Body of pancreas (tissue), 4 donors: ENCODE measurements around the gene STRA8. TPM values are rescaled to one million over a fixed set of nuclear protein-coding genes. Genes with fewer than 3 reads are reported as not detected.

Experiments
- ATAC-seq: fragments of 150-250 bp; one replicate; pipeline ENCODE4 v1.9.1; 2016
- DNase-seq, 4 donors: peaks; one replicate each; pipeline ENCODE4 v3.0.0-alpha.2; 2019
- H3K27ac ChIP-seq, 4 donors: fragments of 200-600 bp; sonication (generic); 1 replicate in 3 of 4; 2 replicates in 1 of 4; pipeline versions ENCODE4 v1.5.1 to v1.6.1; 2016 to 2019; ENCODE audit warnings: mild to moderate bottlenecking in 1 of 4, mixed read lengths in 1 of 4, moderate library complexity in 1 of 4
- H3K27me3 ChIP-seq, 2 donors: fragments of 200-600 bp; sonication (generic); one replicate each; pipeline ENCODE4 v1.6.0; 2016; ENCODE audit warnings: mild to moderate bottlenecking in 1 of 2
- H3K36me3 ChIP-seq, 2 donors: fragments of 200-600 bp; sonication (generic); replicated peaks in 1 of 2; 2 replicates each; pipeline ENCODE4 v1.5.1; 2016; ENCODE audit warnings: low read depth in 2 of 2; ENCODE audit not compliant: insufficient read depth in 1 of 2
- H3K4me1 ChIP-seq: fragments of 200-600 bp; sonication (generic); one replicate; pipeline ENCODE4 v1.6.0; 2016
- H3K4me3 ChIP-seq, 2 donors: fragments of 200-600 bp; sonication (generic); 1 replicate in 1 of 2; 2 replicates in 1 of 2; pipeline ENCODE4 v1.5.1; 2016 to 2019
- H3K9me3 ChIP-seq, 3 donors: fragments of 200-600 bp; sonication (generic); 1 replicate in 2 of 3; 2 replicates in 1 of 3; pipeline ENCODE4 v1.5.1; 2016
- POLR2A ChIP-seq, 3 donors: fragments of 450-650 bp; IDR thresholded peaks; one replicate each; pipeline ENCODE4 v1.6.1; 2016; ENCODE audit warnings: antibody characterized with exemption in 3 of 3, mild to moderate bottlenecking in 2 of 3
- WGBS, 2 donors: methylation state at CpG; one replicate each; pipeline ENCODE4 v1.1.5; 2017; 5-methylcytosine and 5-hydroxymethylcytosine counted together
- intact Hi-C: fragments of 100-400 bp; cut with DNase I; formaldehyde crosslinking; loops from one replicate; pipeline ENCODE4 v1.15.1; 2023
- total RNA-seq, 2 donors: library from RNA; depleted of rRNA; stranded (reverse); fragments of >200 nt; gene quantifications; one replicate each; pipeline ENCODE4 v1.1.0, GENCODE V29; 2016
- TF ChIP-seq, protein P1 (sequence below), 7 experiments: fragments of 450-650 bp in 4 of 7; fragments of 200-600 bp in 3 of 7; sonication (generic) in 3 of 7; IDR thresholded peaks; one replicate each; pipeline ENCODE4 v1.5.1; 2016 to 2019; ENCODE audit warnings: antibody characterized with exemption in 7 of 7

STRA8 gene
- total RNA-seq, 2 donors from 2014 or later = not detected

DNA sequence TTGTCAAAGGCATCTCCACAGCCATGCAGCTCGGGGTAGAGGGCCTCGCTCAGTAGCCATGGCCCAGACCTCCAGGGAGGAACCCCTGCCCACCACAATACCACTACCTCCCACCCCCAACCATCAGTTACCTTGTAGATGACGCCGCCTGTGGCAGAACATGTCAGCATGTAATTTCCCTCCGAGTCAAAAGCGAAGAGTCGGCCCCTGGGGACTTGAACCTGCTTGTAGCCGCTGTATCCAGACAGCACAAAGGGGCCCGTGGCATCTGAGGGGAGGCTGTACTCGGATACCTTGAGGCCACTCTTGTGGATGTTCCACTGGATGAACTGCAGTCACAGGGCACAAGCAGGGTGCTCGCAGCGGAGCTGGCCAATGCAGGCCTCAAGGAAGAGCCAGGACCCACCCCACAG is 46.8 kb upstream of the STRA8 start:
- Histone ChIP-seq H3K27me3 (no peaks in the 10 kb centered on the region), H3K27ac (no peak overlapping the region), H3K9me3 (peaks cover 0 to 9% (median 0%) of the 10 kb centered on the region in 3 donors), H3K36me3 (peaks cover 16 to 39% of the 10 kb centered on the region in 2 donors), H3K4me3 (no peak overlapping the region), H3K4me1 (peaks cover 24% of the 10 kb centered on the region)
- DNase-seq = peak in 1 of 4 donors; percentile 9
- intact Hi-C loops = no loop called here
- TF ChIP-seq POLR2A (IDR thresholded peaks at IDR 0.05) = no peak
- TF ChIP-seq, protein P1, sequence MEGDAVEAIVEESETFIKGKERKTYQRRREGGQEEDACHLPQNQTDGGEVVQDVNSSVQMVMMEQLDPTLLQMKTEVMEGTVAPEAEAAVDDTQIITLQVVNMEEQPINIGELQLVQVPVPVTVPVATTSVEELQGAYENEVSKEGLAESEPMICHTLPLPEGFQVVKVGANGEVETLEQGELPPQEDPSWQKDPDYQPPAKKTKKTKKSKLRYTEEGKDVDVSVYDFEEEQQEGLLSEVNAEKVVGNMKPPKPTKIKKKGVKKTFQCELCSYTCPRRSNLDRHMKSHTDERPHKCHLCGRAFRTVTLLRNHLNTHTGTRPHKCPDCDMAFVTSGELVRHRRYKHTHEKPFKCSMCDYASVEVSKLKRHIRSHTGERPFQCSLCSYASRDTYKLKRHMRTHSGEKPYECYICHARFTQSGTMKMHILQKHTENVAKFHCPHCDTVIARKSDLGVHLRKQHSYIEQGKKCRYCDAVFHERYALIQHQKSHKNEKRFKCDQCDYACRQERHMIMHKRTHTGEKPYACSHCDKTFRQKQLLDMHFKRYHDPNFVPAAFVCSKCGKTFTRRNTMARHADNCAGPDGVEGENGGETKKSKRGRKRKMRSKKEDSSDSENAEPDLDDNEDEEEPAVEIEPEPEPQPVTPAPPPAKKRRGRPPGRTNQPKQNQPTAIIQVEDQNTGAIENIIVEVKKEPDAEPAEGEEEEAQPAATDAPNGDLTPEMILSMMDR (IDR thresholded peaks at IDR 0.05) = no peak
- ATAC-seq = no peak
- 86 to 88% methylated on average over 7 to 12 of the region's 12 CpGs for WGBS, 2 donors

DNA sequence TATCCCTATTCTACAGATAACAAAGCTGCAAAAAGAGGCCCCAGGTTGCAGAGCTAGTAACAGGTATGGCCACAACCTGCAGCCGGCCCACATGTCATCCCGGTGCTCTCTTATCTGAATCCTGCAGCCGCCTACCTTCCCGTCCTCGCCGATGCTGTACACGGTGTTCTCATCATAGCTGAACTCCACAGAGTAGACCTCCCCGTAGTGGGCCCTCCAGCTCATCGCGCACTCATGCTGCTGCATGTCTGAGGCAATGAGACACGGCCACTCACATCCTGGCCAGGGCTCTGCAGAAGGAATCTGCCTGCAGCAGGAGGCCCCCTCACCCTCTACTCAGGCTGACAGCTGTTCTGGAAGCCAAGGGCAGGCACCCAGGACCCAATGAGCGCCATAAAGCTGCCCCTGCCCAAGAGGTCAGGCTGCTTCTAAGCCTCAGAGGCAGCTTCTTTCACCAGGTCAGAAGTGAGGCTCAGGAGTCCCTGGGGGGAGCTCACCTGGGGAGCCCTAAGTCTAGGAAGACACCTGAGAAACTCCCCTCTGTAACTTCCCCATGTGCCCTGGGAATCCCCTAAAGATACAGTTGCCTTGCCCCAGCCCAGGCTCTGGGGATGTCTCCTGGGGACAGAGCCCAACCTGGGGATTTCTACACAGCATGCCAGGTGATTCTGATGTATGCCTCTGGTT is 45.2 kb upstream of the STRA8 start:
- Histone ChIP-seq H3K27me3 (no peaks in the 10 kb centered on the region), H3K4me3 (no peak overlapping the region), H3K36me3 (peaks cover 16 to 36% of the 10 kb centered on the region in 2 donors), H3K27ac (peak overlapping the region; percentile 65 to 80 (median 74)), H3K9me3 (no peaks in the 10 kb centered on the region), H3K4me1 (peaks cover 30% of the 10 kb centered on the region)
- 66 to 79% methylated on average over 8 to 12 of the region's 12 CpGs for WGBS, 2 donors
- ATAC-seq (peak; percentile 11), DNase-seq (peak; percentile 42 to 70 (median 54))
- TF ChIP-seq, protein P1 (IDR thresholded peaks at IDR 0.05) = no peak
- TF ChIP-seq POLR2A (IDR thresholded peaks at IDR 0.05) = peak in 1 of 3 donors; percentile 11
- intact Hi-C loops = no loop called here

DNA sequence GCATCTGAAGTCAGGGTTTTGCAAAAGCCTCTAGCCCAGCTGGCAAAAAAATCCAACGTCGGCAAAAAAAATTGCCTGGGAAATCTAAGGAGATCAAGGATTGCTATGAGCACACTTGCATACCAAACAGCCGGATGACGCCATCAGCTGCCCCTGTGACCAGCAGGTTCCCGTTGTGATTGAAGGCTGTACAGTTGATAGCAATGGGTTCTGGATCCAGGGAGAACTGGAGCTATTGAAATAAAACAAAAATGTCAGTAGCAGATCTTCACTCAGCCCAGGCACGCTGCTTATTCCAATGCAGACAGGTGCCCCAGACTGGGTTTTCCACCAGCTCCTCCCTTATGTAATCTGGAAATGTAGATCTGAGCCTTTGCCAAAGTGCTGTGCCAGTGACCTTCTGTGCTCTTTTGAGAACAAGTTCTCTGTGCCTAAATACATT is 44.4 kb upstream of the STRA8 start:
- Histone ChIP-seq H3K4me1 (peaks cover 38% of the 10 kb centered on the region), H3K27me3 (no peaks in the 10 kb centered on the region), H3K4me3 (no peak overlapping the region), H3K36me3 (peaks cover 16 to 31% of the 10 kb centered on the region in 2 donors), H3K9me3 (no peaks in the 10 kb centered on the region), H3K27ac (peak overlapping the region; percentile 65 to 80 (median 74))
- intact Hi-C loops = no loop called here
- peak; percentile 87 for ATAC-seq
- 34 to 60% methylated on average over 6 of the region's 6 CpGs for WGBS, 2 donors
- TF ChIP-seq, protein P1 (IDR thresholded peaks at IDR 0.05) = no peak
- TF ChIP-seq POLR2A (IDR thresholded peaks at IDR 0.05) = peak in 1 of 3 donors; percentile 53
- DNase-seq = peak; percentile 75 to 87 (median 82)

DNA sequence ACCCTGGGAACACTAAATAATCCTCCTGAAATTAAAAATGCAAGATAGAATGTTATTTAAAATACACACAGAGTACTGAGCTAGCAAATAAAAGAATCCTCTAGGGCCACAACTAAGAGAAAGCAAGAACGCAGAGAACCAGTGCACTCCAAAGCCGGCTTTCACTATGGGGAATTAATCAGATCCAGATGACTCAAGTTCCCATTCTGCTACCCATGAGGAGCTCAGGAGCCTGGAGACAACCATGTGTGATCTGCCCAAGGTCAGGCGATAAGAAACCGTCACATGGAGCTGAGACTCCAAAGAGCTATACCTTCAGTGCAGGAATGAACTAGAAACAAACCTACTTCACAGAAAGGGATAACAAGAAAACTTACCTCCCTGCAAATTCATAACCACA is 43.7 kb upstream of the STRA8 start:
- intact Hi-C loops = no loop called here
- Histone ChIP-seq H3K9me3 (no peaks in the 10 kb centered on the region), H3K4me1 (peaks cover 46% of the 10 kb centered on the region), H3K4me3 (no peak overlapping the region), H3K27me3 (no peaks in the 10 kb centered on the region), H3K36me3 (peaks cover 19 to 27% of the 10 kb centered on the region in 2 donors), H3K27ac (peak overlapping the region; percentile 62 to 80 (median 74))
- TF ChIP-seq, protein P1 (IDR thresholded peaks at IDR 0.05) = no peak
- TF ChIP-seq POLR2A (IDR thresholded peaks at IDR 0.05) = no peak
- ATAC-seq = no peak
- DNase-seq = no peak
- WGBS, 2 donors = 44 to 53% methylated on average over 4 of the region's 4 CpGs

DNA sequence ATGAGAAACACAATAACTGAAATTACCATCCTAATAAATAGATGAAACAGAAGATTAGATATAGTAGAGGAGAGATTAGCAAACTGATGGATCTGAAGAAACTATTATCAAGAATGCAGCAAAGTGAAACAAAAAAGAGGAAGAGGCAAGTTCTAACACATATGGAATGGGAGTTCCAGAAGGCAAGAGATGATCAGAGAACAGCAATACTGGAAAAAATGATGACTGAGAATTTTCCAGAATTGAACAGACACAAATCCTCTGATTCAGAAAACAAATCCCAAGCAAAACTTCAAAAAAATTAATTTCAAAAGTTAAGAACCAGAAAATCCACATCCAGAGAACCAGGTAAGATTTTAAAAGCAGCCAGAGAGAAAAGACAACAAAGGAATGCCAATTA is 42.9 kb upstream of the STRA8 start:
- no peak for ATAC-seq
- DNase-seq = no peak
- intact Hi-C loops = no loop called here
- Histone ChIP-seq H3K9me3 (no peaks in the 10 kb centered on the region), H3K4me3 (no peak overlapping the region), H3K36me3 (peaks cover 17 to 21% of the 10 kb centered on the region in 2 donors), H3K27me3 (no peaks in the 10 kb centered on the region), H3K4me1 (peaks cover 47% of the 10 kb centered on the region), H3K27ac (peak overlapping the region in 3 of 4 donors; percentile 73 to 80 (median 75))
- TF ChIP-seq POLR2A (IDR thresholded peaks at IDR 0.05) = no peak
- TF ChIP-seq, protein P1 (IDR thresholded peaks at IDR 0.05) = no peak
